BLaER1 (cell line): Measurements from ENCODE around the gene TYW1B.
"Not testable (repeated sequence)": the region's sequence is repeated elsewhere in the genome, so short reads cannot be mapped to it uniquely, and the experiment has no call there.

ENCODE experiments used
- H3K27ac ChIP-seq: shearing (Covaris generic); formaldehyde crosslinking; 2 replicates; pipeline ENCODE4 v1.8.1; 2022
- H3K27me3 ChIP-seq: shearing (Covaris generic); formaldehyde crosslinking; 2 replicates; pipeline ENCODE4 v1.8.1; 2022
- H3K36me3 ChIP-seq: shearing (Covaris generic); formaldehyde crosslinking; 2 replicates; pipeline ENCODE4 v1.8.1; 2022
- H3K4me1 ChIP-seq: shearing (Covaris generic); formaldehyde crosslinking; 2 replicates; pipeline ENCODE4 v1.8.1; 2022
- H3K4me2 ChIP-seq: shearing (Covaris generic); formaldehyde crosslinking; 2 replicates; pipeline ENCODE4 v1.8.1; 2022
- H3K4me3 ChIP-seq: shearing (Covaris generic); formaldehyde crosslinking; 2 replicates; pipeline ENCODE4 v1.8.1; 2022
- H3K9ac ChIP-seq: shearing (Covaris generic); formaldehyde crosslinking; 2 replicates; pipeline ENCODE4 v1.8.1; 2022
- H3K9me3 ChIP-seq: shearing (Covaris generic); formaldehyde crosslinking; 2 replicates; pipeline ENCODE4 v1.8.1; 2022
- H4K20me1 ChIP-seq: shearing (Covaris generic); formaldehyde crosslinking; 2 replicates; pipeline ENCODE4 v1.8.1; 2022
- Cebpa-rat ChIP-seq: shearing (Covaris generic); IDR thresholded peaks from 2 replicates; pipeline ENCODE4 v1.8.1; 2022

Gene TYW1B

GRCh38 chr7:72603073-72603472, 224.9 kb downstream of the TYW1B start:
- H3K27me3 ChIP-seq, result no peaks in the 10 kb centered on the region
- no peaks in the 10 kb centered on the region for H3K9me3 ChIP-seq
- H3K9ac ChIP-seq, result no peak overlapping the region
- H3K4me3 ChIP-seq, result no peak overlapping the region
- TF ChIP-seq Cebpa-rat, result no peak
- no peak overlapping the region for H3K27ac ChIP-seq
- H4K20me1 ChIP-seq, result no peaks in the 10 kb centered on the region
- no peak overlapping the region for H3K4me2 ChIP-seq
- H3K36me3 ChIP-seq, result peaks cover 16% of the 10 kb centered on the region
- peaks cover 5% of the 10 kb centered on the region; the same call in 1 of the 2 replicates for H3K4me1 ChIP-seq

DNA sequence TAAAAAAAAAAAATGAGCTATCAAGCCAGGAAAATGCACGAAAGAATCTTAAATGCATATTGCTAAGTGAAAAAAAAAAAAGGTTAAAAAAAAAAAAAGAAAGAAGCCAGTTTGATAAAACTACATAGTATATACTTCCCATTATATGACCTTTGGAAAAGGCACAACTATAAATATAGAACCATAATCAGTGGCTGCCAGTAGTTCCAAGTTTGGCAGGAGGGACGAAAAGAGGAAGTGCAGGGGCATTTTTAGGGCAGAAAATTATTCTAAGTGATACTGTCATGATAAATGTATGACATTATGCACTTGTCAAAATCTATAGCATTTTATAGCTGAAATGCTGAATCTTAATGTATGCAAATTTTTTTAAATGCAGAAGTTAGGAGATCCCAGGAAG, 226.3 kb downstream of the TYW1B start:
- not testable (repeated sequence) for H3K9me3 ChIP-seq, H3K4me2 ChIP-seq, H3K4me1 ChIP-seq, H3K27ac ChIP-seq, H4K20me1 ChIP-seq, H3K4me3 ChIP-seq, H3K27me3 ChIP-seq, H3K9ac ChIP-seq
- peaks cover 13% of the 10 kb centered on the region for H3K36me3 ChIP-seq

- not testable (repeated sequence) for H3K4me1 ChIP-seq, H3K27me3 ChIP-seq, H3K4me3 ChIP-seq, H3K9ac ChIP-seq, H3K36me3 ChIP-seq, H4K20me1 ChIP-seq, H3K4me2 ChIP-seq, H3K27ac ChIP-seq
- peaks cover 31% of the 10 kb centered on the region for H3K9me3 ChIP-seq
Observed at GRCh38 chr7:72590023-72590422, 238.0 kb downstream of the TYW1B start.

GRCh38 chr7:72587267-72587666, 240.7 kb downstream of the TYW1B start:
- not testable (repeated sequence) for H3K4me1 ChIP-seq, H3K27ac ChIP-seq, H3K9ac ChIP-seq, H3K4me2 ChIP-seq, H3K27me3 ChIP-seq, H3K4me3 ChIP-seq, H4K20me1 ChIP-seq, H3K36me3 ChIP-seq
- peaks cover 31% of the 10 kb centered on the region for H3K9me3 ChIP-seq

DNA sequence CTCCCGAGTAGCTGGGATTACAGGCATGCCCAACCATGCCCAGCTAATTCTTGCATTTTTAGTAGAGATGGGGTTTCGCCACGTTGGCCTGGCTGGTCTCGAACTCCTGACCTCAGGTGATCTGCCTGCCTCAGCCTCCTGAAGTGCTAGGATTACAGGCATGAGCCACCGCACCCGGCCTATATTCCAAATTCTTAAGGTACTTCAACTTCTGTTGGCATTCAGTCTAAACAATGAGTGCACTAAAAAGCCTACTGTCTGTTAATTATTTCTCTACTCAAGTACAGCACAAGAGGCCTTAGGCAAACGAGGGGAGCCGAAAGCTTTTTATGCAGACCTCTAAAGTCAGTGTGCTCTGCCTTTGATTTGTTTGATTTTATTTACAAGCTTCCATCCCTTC, 243.4 kb downstream of the TYW1B start:
- H3K27ac ChIP-seq, H3K4me2 ChIP-seq, H3K4me3 ChIP-seq, H3K4me1 ChIP-seq, H4K20me1 ChIP-seq, H3K27me3 ChIP-seq, H3K9ac ChIP-seq, H3K36me3 ChIP-seq: not testable (repeated sequence)
- peaks cover 12% of the 10 kb centered on the region for H3K9me3 ChIP-seq

DNA sequence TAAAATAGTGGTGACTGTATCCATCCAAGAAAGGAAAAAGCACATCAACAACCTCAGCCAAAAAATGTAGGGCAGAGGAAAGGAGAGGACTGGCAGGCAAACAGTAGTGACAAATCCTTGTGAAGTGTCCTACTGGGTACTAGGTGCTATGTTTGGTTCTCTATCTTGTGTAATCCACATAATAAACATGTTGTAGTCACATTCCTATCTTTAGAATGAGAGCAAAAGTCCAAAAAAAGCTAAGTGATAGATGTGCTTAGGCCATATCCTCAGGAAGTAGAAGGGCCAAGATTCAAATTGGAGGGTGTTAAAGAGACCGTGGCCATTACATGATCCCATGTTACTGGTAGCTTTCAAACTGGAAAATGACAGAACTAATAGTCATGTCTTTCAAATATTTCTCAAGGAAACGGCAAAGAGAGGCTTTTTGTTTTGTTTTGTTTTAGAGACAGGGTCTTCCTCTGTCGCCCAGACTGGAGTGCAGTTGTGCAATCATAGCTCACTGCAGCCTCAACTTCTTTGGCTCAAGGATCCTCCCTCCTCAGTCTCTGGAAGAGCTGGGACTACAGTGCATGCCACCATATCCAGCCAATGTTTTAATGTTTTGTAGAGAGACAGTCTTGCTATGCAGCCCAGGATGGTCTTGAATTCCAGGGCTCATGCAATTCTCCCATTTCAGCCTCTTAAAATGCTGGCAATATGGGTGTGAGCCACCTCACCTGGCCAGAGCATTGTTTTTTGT, 244.2 kb downstream of the TYW1B start:
- H3K4me3 ChIP-seq, result not testable (repeated sequence)

GRCh38 chr7:72580142-72580770, 247.7 kb downstream of the TYW1B start:
- not testable (repeated sequence) for H3K27ac ChIP-seq, H3K9ac ChIP-seq, H3K36me3 ChIP-seq, H3K27me3 ChIP-seq, H3K4me1 ChIP-seq, H4K20me1 ChIP-seq, H3K4me2 ChIP-seq, H3K4me3 ChIP-seq, H3K9me3 ChIP-seq

More for the DNA sequence above, 244.2 kb downstream of the TYW1B start:
- H3K9me3 ChIP-seq, result peaks cover 12% of the 10 kb centered on the region
- H3K36me3 ChIP-seq, H3K27ac ChIP-seq, H3K4me2 ChIP-seq, H3K27me3 ChIP-seq, H3K9ac ChIP-seq, H3K4me1 ChIP-seq, H4K20me1 ChIP-seq: not testable (repeated sequence)

GRCh38 chr7:72577107-72577506, 250.9 kb downstream of the TYW1B start:
- H4K20me1 ChIP-seq, result no peaks in the 10 kb centered on the region

DNA sequence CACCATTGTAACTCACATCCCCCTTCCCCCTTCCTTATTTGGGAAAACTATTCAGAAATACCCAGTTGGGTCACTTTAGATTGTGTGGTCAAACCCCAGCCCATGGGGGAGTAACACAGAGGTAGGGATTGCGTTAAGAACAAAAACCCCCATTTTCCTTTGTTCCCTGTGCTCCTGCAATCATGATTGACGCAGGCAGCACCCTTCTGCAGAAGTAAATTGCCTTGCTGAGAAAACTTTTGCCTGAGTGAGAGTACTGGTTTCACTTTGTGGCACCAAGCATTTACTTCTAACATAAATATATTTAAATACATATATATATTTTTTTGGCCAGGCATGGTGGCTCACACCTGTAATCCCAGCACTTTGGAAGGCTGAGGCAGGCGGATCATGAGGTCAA, 266.0 kb downstream of the TYW1B start:
- not testable (repeated sequence) for H3K4me1 ChIP-seq, H3K36me3 ChIP-seq, H3K9ac ChIP-seq, H3K27ac ChIP-seq, H4K20me1 ChIP-seq, H3K4me2 ChIP-seq, H3K4me3 ChIP-seq, H3K27me3 ChIP-seq
- H3K9me3 ChIP-seq, result peaks cover 23% of the 10 kb centered on the region

More at GRCh38 chr7:72577107-72577506, 250.9 kb downstream of the TYW1B start:
- H3K4me3 ChIP-seq, result no peak overlapping the region
- H3K36me3 ChIP-seq, result no peaks in the 10 kb centered on the region
- no peak overlapping the region for H3K4me2 ChIP-seq
- H3K27ac ChIP-seq, result no peak overlapping the region
- H3K4me1 ChIP-seq, result no peaks in the 10 kb centered on the region
- H3K9ac ChIP-seq, result no peak overlapping the region
- no peaks in the 10 kb centered on the region for H3K27me3 ChIP-seq
- no peak for TF ChIP-seq Cebpa-rat
- H3K9me3 ChIP-seq, result no peaks in the 10 kb centered on the region

GRCh38 chr7:72559546-72559945, 268.5 kb downstream of the TYW1B start:
- H3K27me3 ChIP-seq, H3K36me3 ChIP-seq, H3K4me1 ChIP-seq, H3K4me3 ChIP-seq, H3K27ac ChIP-seq, H4K20me1 ChIP-seq, H3K9ac ChIP-seq, H3K4me2 ChIP-seq: not testable (repeated sequence)
- H3K9me3 ChIP-seq, result peaks cover 23% of the 10 kb centered on the region

- H3K9me3 ChIP-seq, H3K9ac ChIP-seq, H3K4me1 ChIP-seq, H4K20me1 ChIP-seq, H3K27me3 ChIP-seq, H3K36me3 ChIP-seq, H3K4me3 ChIP-seq, H3K4me2 ChIP-seq, H3K27ac ChIP-seq: not testable (repeated sequence)
Observed at GRCh38 chr7:72556733-72557132, 271.3 kb downstream of the TYW1B start.

GRCh38 chr7:72555238-72555637, 272.8 kb downstream of the TYW1B start:
- H3K9ac ChIP-seq, H3K4me1 ChIP-seq, H4K20me1 ChIP-seq, H3K9me3 ChIP-seq, H3K4me2 ChIP-seq, H3K4me3 ChIP-seq, H3K36me3 ChIP-seq, H3K27ac ChIP-seq, H3K27me3 ChIP-seq: not testable (repeated sequence)

DNA sequence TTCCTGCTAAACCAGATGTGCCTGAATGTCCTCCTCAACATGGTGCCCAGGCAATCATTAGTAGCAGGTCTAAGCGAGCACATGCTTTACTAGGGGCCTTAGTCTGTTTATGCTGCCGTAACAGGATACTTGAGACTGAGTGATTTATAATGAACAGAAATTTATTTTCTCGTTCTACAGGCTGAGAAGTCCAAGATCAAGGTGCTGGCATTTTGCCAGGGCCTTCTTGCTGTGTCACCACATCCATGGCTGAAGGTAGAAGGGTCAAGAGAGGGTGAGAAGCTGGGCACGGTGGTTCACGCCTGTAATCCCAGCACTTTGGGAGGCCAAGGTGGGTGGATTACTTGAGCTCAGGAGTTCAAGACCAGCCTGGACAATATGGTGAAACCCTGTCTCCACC, 273.6 kb downstream of the TYW1B start:
- not testable (repeated sequence) for H3K27me3 ChIP-seq, H3K9me3 ChIP-seq, H3K4me3 ChIP-seq, H3K4me2 ChIP-seq, H3K4me1 ChIP-seq, H4K20me1 ChIP-seq, H3K27ac ChIP-seq, H3K9ac ChIP-seq, H3K36me3 ChIP-seq

GRCh38 chr7:72550454-72550853, 277.5 kb downstream of the TYW1B start:
- not testable (repeated sequence) for H3K9me3 ChIP-seq, H3K9ac ChIP-seq, H3K4me1 ChIP-seq, H3K27me3 ChIP-seq, H3K36me3 ChIP-seq, H3K4me2 ChIP-seq, H3K27ac ChIP-seq, H3K4me3 ChIP-seq, H4K20me1 ChIP-seq
